Measurements from ENCODE around the gene GDPD2.
"Not testable (repeated sequence)": the region's sequence is repeated elsewhere in the genome, so short reads cannot be mapped to it uniquely, and the experiment has no call there.

The GDPD2 gene

GRCh38 chrX:70422851-70423341 lies at the start of gene GDPD2:
GDPD2 (plus strand) TSS chrX:70423314; CDS start chrX:70424985, 1,671 bp downstream.
- DNase-seq: peak; percentile 2

- no peak for DNase-seq
These were observed 36.9 kb upstream of the GDPD2 start for GRCh38 chrX:70386235-70386634.

- DNase-seq: no peak
These were observed 24.2 kb upstream of the GDPD2 start for GRCh38 chrX:70398899-70399298.

GRCh38 chrX:70400181-70400580 lies 22.9 kb upstream of the GDPD2 start:
- DNase-seq: not testable (repeated sequence)

GRCh38 chrX:70402721-70403120 lies 20.4 kb upstream of the GDPD2 start:
- DNase-seq: no peak

- DNase-seq: no peak
These were observed 18.1 kb upstream of the GDPD2 start for GRCh38 chrX:70405003-70405402.

- DNase-seq: no peak
These were observed 12.2 kb upstream of the GDPD2 start for GRCh38 chrX:70410921-70411320.

- no peak for DNase-seq
These were observed 11.6 kb upstream of the GDPD2 start for GRCh38 chrX:70411475-70411874.

- DNase-seq: no peak
These were observed 1.5 kb upstream of the GDPD2 start for GRCh38 chrX:70421618-70422017.

GRCh38 chrX:70423936-70424675 lies 992 bp downstream of the GDPD2 start:
- DNase-seq: no peak

GRCh38 chrX:70424801-70425200 lies 1.7 kb downstream of the GDPD2 start:
- DNase-seq: no peak

- DNase-seq: no peak
These were observed 3.5 kb downstream of the GDPD2 start for GRCh38 chrX:70426286-70427278.

- DNase-seq: no peak
These were observed 4.3 kb downstream of the GDPD2 start for GRCh38 chrX:70427365-70427764.

GRCh38 chrX:70429759-70430158 lies 6.6 kb downstream of the GDPD2 start:
- DNase-seq: no peak

- no peak for DNase-seq
These were observed 10.1 kb downstream of the GDPD2 start for GRCh38 chrX:70432936-70433847.

GRCh38 chrX:70433848-70434351 lies 10.8 kb downstream of the GDPD2 start:
- DNase-seq: no peak

GRCh38 chrX:70434352-70434866 lies 11.3 kb downstream of the GDPD2 start:
- DNase-seq: peak; percentile 38

GRCh38 chrX:70434914-70435586 lies 11.9 kb downstream of the GDPD2 start:
- DNase-seq: no peak

GRCh38 chrX:70436343-70436742 lies 13.2 kb downstream of the GDPD2 start:
- DNase-seq: no peak

GRCh38 chrX:70437011-70437410 lies 13.9 kb downstream of the GDPD2 start:
- no peak for DNase-seq

GRCh38 chrX:70437921-70438665 lies 15.0 kb downstream of the GDPD2 start:
- no peak for DNase-seq

Data from NCI-H2081 treated with DMSO at 0.1 percent for 48 hours (cell line).